ENCODE results near the gene C4orf36. TPM values are rescaled to one million over a fixed set of nuclear protein-coding genes. Genes with fewer than 3 reads are reported as not detected.
"Not testable (repeated sequence)": the region's sequence is repeated elsewhere in the genome, so short reads cannot be mapped to it uniquely, and the experiment has no call there.

Gene C4orf36
- total and polyA plus RNA-seq, 11 donors: 0.36 to 2.4 (median 1.2) TPM; not detected in 3

DNA sequence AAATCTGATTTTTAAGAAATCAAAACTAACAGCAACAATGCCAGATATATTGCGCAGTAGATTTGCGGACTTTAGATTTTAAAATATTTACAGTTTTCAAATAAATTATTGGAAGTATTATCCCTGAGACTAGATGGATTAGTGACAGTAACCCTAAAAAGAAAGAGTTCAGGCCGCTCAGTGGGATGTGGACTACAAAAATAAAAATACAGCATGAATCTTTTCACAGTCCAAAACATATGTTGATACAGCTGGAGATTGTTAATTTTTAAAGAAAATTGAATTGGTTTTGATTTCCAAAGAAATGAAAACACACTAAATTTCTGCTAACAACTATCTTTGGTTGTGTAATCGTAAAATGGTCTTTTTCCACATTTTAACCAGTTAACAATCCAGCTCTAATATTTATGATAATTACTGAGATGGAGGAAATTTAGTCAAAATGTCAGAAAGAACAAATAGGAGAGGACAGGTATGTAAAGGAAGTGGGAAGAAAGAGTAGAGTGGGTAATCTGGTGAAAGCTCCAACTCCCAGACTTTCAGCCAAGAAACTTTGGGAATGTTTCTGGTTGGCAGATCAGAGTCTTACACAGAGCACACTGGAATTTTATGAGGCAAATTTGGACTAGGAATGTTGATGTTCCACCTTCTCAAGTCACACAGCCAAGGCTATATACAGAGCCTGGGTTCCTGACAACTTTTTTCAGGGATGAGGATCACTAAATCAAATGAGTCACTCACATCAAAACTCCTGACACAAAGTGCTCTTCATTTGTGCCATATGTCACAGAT is 15.1 kb downstream of the C4orf36 start:
- peaks cover 0 to 2% (median 0%) of the 10 kb centered on the region in 12 donors for H3K4me1 ChIP-seq
- no peak for TF ChIP-seq POLR2A (IDR thresholded peaks at IDR 0.05)
- TF ChIP-seq, protein P1, sequence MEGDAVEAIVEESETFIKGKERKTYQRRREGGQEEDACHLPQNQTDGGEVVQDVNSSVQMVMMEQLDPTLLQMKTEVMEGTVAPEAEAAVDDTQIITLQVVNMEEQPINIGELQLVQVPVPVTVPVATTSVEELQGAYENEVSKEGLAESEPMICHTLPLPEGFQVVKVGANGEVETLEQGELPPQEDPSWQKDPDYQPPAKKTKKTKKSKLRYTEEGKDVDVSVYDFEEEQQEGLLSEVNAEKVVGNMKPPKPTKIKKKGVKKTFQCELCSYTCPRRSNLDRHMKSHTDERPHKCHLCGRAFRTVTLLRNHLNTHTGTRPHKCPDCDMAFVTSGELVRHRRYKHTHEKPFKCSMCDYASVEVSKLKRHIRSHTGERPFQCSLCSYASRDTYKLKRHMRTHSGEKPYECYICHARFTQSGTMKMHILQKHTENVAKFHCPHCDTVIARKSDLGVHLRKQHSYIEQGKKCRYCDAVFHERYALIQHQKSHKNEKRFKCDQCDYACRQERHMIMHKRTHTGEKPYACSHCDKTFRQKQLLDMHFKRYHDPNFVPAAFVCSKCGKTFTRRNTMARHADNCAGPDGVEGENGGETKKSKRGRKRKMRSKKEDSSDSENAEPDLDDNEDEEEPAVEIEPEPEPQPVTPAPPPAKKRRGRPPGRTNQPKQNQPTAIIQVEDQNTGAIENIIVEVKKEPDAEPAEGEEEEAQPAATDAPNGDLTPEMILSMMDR (IDR thresholded peaks at IDR 0.05): no peak
- WGBS, 4 donors: 72 to 93% (median 87%) methylated on average over 4 of the region's 4 CpGs
- H3K27me3 ChIP-seq: no peaks in the 10 kb centered on the region
- H3K27ac ChIP-seq: peak overlapping the region in 3 of 12 donors; percentile 3 to 21 (median 15)
- peaks cover 0 to 26% (median 15%) of the 10 kb centered on the region in 12 donors for H3K9me3 ChIP-seq
- no peak overlapping the region for H3K4me3 ChIP-seq
- H3K36me3 ChIP-seq: no peaks in the 10 kb centered on the region
- intact Hi-C loops (cut with DNase I): no loop called here
- ATAC-seq (no peak), DNase-seq (no peak)

- DNase-seq; H3K4me3 ChIP-seq; intact Hi-C loops (cut with DNase I); H3K27me3 ChIP-seq; H3K27ac ChIP-seq; H3K36me3 ChIP-seq; H3K4me1 ChIP-seq: not testable (repeated sequence)
- peaks cover 0 to 20% (median 14%) of the 10 kb centered on the region in 12 donors for H3K9me3 ChIP-seq
- WGBS, 4 donors: 82 to 87% (median 84%) methylated on average over 4 of the region's 4 CpGs
- ATAC-seq: peak in 1 of 4 donors; percentile 43
Measured at GRCh38 chr4:86875436-86875835, 16.8 kb downstream of the C4orf36 start.

DNA sequence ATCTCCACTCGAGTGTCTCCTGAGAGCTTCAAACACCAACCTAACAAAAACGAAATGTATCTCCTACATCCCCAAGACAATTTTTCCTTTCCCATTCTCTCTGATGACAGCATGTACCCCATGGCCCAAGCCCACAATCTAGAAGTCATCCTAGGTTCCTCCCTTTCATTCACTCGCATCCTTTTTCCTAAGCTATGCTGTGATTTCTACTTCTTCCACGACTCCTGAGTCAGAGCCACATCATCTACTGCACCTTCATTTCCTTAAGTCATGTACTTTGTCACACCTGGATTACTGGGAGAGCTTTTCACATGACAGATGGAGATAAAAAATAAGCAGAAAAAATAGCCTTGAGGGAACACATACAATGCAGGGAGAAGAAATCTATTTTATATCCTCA is 20.1 kb downstream of the C4orf36 start:
- intact Hi-C loops (cut with DNase I): no loop called here
- ATAC-seq (no peak), DNase-seq (no peak)
- H3K27ac ChIP-seq: peak overlapping the region in 1 of 12 donors; percentile 33
- H3K4me1 ChIP-seq: no peaks in the 10 kb centered on the region
- H3K27me3 ChIP-seq: no peaks in the 10 kb centered on the region
- 71 to 75% (median 73%) methylated on average over 4 of the region's 4 CpGs for WGBS, 4 donors
- peak overlapping the region in 1 of 12 donors; percentile 11 for H3K4me3 ChIP-seq
- H3K9me3 ChIP-seq: no peaks in the 10 kb centered on the region
- TF ChIP-seq, protein P1 (IDR thresholded peaks at IDR 0.05): no peak
- no peak for TF ChIP-seq POLR2A (IDR thresholded peaks at IDR 0.05)
- no peaks in the 10 kb centered on the region for H3K36me3 ChIP-seq

GRCh38 chr4:86870442-86871069 is 21.7 kb downstream of the C4orf36 start:
- 72 to 82% (median 74%) methylated on average over 9 of the region's 9 CpGs for WGBS, 4 donors
- intact Hi-C loops (cut with DNase I): no loop called here

More at GRCh38 chr4:86870442-86871069, 21.7 kb downstream of the C4orf36 start:
- no peak overlapping the region for H3K4me3 ChIP-seq
- TF ChIP-seq, protein P1 (IDR thresholded peaks at IDR 0.05): no peak
- H3K27me3 ChIP-seq: no peaks in the 10 kb centered on the region
- no peaks in the 10 kb centered on the region for H3K4me1 ChIP-seq
- H3K9me3 ChIP-seq: no peaks in the 10 kb centered on the region
- no peaks in the 10 kb centered on the region for H3K36me3 ChIP-seq
- DNase-seq (no peak), ATAC-seq (no peak)
- H3K27ac ChIP-seq: no peak overlapping the region
